ENCODE measurements around the gene STARD13. TPM values are rescaled to one million over a fixed set of nuclear protein-coding genes. Genes with fewer than 3 reads are reported as not detected.

Gene STARD13
- total RNA-seq, 1 experiment from 2014 or later = 2.1 TPM

DNA sequence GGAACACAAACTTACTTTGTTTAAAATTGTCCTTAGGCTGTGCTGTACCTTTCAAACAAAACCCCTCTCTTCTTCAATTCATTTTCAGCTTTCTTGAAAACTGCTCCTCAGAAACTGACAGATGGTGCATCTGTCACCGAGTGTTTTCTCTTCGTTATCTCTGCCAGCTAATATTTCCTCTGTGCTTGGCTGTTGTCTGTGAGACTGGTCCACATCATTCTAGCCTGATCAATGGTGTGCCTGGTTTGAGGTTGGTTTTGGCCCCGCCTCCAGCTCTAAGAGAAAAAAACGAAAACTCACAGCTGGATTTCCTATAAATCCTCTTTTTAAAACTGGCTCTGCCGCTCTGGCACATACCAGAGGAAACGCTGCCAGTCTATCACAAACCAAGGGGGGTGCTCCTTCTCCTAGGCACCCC is 79.7 kb downstream of the STARD13 start:
- no peak overlapping the region for H3K4me2 ChIP-seq (ENCODE audit: insufficient read depth, insufficient read length, low read length)
- no peak overlapping the region for H3K27ac ChIP-seq (ENCODE audit: insufficient read length, low read depth, low read length)
- H3K4ac ChIP-seq (ENCODE audit: low read depth, low read length) = no peak overlapping the region
- no peak overlapping the region for H3K56ac ChIP-seq (ENCODE audit: insufficient read length, low read depth, low read length)
- H2AFZ ChIP-seq (ENCODE audit: low read length) = no peak overlapping the region
- no peak overlapping the region for H2BK15ac ChIP-seq (ENCODE audit: low read depth, low read length)
- TF ChIP-seq, protein P1, sequence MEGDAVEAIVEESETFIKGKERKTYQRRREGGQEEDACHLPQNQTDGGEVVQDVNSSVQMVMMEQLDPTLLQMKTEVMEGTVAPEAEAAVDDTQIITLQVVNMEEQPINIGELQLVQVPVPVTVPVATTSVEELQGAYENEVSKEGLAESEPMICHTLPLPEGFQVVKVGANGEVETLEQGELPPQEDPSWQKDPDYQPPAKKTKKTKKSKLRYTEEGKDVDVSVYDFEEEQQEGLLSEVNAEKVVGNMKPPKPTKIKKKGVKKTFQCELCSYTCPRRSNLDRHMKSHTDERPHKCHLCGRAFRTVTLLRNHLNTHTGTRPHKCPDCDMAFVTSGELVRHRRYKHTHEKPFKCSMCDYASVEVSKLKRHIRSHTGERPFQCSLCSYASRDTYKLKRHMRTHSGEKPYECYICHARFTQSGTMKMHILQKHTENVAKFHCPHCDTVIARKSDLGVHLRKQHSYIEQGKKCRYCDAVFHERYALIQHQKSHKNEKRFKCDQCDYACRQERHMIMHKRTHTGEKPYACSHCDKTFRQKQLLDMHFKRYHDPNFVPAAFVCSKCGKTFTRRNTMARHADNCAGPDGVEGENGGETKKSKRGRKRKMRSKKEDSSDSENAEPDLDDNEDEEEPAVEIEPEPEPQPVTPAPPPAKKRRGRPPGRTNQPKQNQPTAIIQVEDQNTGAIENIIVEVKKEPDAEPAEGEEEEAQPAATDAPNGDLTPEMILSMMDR (conservative IDR thresholded peaks at IDR 0.05) = no peak
- no peak overlapping the region for H4K8ac ChIP-seq (replicated peaks; ENCODE audit: insufficient read length, low read depth, low read length)
- H3K36me3 Mint-ChIP-seq (ENCODE audit: insufficient read depth in 1 of 3, low read depth in 3 of 3) = no peaks in the 10 kb centered on the region; a peak in 1 of 7 replicates
- no peak overlapping the region for H3K23ac ChIP-seq (ENCODE audit: insufficient read length, low read depth, low read length)
- H3K14ac ChIP-seq (ENCODE audit: insufficient read depth, low read length) = no peak overlapping the region
- H2BK120ac ChIP-seq (ENCODE audit: low read depth, low read length, poor library complexity, severe bottlenecking) = no peak overlapping the region
- no CpG with 5 or more reads among the region's 6 CpGs for WGBS (ENCODE audit: extremely low coverage, insufficient read length, low lambda C conversion rate)
- no peaks in the 10 kb centered on the region for H3K27me3 ChIP-seq (ENCODE audit: insufficient read depth, low read length)
- no peaks in the 10 kb centered on the region for H3K79me1 ChIP-seq (ENCODE audit: insufficient read depth, low read depth, low read length, poor library complexity, severe bottlenecking)
- H3K27me3 Mint-ChIP-seq (ENCODE audit: low read depth) = no peaks in the 10 kb centered on the region
- DNase-seq = no peak
- H3K9ac ChIP-seq (ENCODE audit: extremely low read depth, insufficient read length, low read length) = no peak overlapping the region
- H2BK20ac ChIP-seq (ENCODE audit: low read depth, low read length, poor library complexity, severe bottlenecking) = no peak overlapping the region
- no peaks in the 10 kb centered on the region for H4K20me1 ChIP-seq (ENCODE audit: control insufficient read depth, insufficient read depth, insufficient read length)
- H3K9me3 Mint-ChIP-seq = no peaks in the 10 kb centered on the region
- H3T11ph ChIP-seq (ENCODE audit: low read length) = no peak overlapping the region
- peak overlapping the region in 1 of 3 experiments; percentile 31; a peak in 1 of 7 replicates for H3K27ac Mint-ChIP-seq
- no peak overlapping the region for H3K4me3 Mint-ChIP-seq
- no peak overlapping the region for H2BK5ac ChIP-seq (ENCODE audit: insufficient read length, low read length)
- H3K23me2 ChIP-seq (ENCODE audit: insufficient read length, low read depth, low read length, poor library complexity, severe bottlenecking) = no peaks in the 10 kb centered on the region
- no peak overlapping the region for H4K5ac ChIP-seq (ENCODE audit: insufficient read length, low read depth, low read length)
- no peak overlapping the region for H3K18ac ChIP-seq (ENCODE audit: insufficient read length, low read depth, low read length)
- H2AK5ac ChIP-seq (ENCODE audit: insufficient read length, low read length) = no peak overlapping the region
- peaks cover 11 to 19% of the 10 kb centered on the region in 2 experiments for H3K4me1 Mint-ChIP-seq
- H3K79me2 ChIP-seq (ENCODE audit: insufficient read depth, low read length) = no peaks in the 10 kb centered on the region
- H4K91ac ChIP-seq (ENCODE audit: insufficient read length, low read depth, low read length) = no peak overlapping the region
- no peaks in the 10 kb centered on the region for H3K4me1 ChIP-seq (ENCODE audit: insufficient read depth, low read length)
- H2BK12ac ChIP-seq (ENCODE audit: insufficient read length, low read depth, low read length) = no peak overlapping the region
- H3K9me3 ChIP-seq (ENCODE audit: control insufficient read depth, low read depth, low read length) = no peaks in the 10 kb centered on the region

Data from H9 (cell line).